ENCODE measurements around the gene MRPL49. TPM values are rescaled to one million over a fixed set of nuclear protein-coding genes. Genes with fewer than 3 reads are reported as not detected.

The MRPL49 gene
- total and polyA plus RNA-seq, 2 of the 8 experiments (the other 6 are each of a cell fraction or from before 2014, with no cell fraction given) = 54.0 to 84.8 TPM

- TF ChIP-seq, protein P1, sequence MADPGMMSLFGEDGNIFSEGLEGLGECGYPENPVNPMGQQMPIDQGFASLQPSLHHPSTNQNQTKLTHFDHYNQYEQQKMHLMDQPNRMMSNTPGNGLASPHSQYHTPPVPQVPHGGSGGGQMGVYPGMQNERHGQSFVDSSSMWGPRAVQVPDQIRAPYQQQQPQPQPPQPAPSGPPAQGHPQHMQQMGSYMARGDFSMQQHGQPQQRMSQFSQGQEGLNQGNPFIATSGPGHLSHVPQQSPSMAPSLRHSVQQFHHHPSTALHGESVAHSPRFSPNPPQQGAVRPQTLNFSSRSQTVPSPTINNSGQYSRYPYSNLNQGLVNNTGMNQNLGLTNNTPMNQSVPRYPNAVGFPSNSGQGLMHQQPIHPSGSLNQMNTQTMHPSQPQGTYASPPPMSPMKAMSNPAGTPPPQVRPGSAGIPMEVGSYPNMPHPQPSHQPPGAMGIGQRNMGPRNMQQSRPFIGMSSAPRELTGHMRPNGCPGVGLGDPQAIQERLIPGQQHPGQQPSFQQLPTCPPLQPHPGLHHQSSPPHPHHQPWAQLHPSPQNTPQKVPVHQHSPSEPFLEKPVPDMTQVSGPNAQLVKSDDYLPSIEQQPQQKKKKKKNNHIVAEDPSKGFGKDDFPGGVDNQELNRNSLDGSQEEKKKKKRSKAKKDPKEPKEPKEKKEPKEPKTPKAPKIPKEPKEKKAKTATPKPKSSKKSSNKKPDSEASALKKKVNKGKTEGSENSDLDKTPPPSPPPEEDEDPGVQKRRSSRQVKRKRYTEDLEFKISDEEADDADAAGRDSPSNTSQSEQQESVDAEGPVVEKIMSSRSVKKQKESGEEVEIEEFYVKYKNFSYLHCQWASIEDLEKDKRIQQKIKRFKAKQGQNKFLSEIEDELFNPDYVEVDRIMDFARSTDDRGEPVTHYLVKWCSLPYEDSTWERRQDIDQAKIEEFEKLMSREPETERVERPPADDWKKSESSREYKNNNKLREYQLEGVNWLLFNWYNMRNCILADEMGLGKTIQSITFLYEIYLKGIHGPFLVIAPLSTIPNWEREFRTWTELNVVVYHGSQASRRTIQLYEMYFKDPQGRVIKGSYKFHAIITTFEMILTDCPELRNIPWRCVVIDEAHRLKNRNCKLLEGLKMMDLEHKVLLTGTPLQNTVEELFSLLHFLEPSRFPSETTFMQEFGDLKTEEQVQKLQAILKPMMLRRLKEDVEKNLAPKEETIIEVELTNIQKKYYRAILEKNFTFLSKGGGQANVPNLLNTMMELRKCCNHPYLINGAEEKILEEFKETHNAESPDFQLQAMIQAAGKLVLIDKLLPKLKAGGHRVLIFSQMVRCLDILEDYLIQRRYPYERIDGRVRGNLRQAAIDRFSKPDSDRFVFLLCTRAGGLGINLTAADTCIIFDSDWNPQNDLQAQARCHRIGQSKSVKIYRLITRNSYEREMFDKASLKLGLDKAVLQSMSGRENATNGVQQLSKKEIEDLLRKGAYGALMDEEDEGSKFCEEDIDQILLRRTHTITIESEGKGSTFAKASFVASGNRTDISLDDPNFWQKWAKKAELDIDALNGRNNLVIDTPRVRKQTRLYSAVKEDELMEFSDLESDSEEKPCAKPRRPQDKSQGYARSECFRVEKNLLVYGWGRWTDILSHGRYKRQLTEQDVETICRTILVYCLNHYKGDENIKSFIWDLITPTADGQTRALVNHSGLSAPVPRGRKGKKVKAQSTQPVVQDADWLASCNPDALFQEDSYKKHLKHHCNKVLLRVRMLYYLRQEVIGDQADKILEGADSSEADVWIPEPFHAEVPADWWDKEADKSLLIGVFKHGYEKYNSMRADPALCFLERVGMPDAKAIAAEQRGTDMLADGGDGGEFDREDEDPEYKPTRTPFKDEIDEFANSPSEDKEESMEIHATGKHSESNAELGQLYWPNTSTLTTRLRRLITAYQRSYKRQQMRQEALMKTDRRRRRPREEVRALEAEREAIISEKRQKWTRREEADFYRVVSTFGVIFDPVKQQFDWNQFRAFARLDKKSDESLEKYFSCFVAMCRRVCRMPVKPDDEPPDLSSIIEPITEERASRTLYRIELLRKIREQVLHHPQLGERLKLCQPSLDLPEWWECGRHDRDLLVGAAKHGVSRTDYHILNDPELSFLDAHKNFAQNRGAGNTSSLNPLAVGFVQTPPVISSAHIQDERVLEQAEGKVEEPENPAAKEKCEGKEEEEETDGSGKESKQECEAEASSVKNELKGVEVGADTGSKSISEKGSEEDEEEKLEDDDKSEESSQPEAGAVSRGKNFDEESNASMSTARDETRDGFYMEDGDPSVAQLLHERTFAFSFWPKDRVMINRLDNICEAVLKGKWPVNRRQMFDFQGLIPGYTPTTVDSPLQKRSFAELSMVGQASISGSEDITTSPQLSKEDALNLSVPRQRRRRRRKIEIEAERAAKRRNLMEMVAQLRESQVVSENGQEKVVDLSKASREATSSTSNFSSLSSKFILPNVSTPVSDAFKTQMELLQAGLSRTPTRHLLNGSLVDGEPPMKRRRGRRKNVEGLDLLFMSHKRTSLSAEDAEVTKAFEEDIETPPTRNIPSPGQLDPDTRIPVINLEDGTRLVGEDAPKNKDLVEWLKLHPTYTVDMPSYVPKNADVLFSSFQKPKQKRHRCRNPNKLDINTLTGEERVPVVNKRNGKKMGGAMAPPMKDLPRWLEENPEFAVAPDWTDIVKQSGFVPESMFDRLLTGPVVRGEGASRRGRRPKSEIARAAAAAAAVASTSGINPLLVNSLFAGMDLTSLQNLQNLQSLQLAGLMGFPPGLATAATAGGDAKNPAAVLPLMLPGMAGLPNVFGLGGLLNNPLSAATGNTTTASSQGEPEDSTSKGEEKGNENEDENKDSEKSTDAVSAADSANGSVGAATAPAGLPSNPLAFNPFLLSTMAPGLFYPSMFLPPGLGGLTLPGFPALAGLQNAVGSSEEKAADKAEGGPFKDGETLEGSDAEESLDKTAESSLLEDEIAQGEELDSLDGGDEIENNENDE (IDR thresholded peaks at IDR 0.05; ENCODE audit: insufficient replicate concordance, low read length) = no peak
- TF ChIP-seq GABPA (IDR thresholded peaks at IDR 0.05; ENCODE audit: borderline replicate concordance, insufficient read depth, low read length) (no peak), BRCA1 (IDR thresholded peaks at IDR 0.05; ENCODE audit: low read depth, low read length) (no peak), SP4 (IDR thresholded peaks at IDR 0.05; ENCODE audit: low read length) (no peak), ZNF274 (IDR thresholded peaks at IDR 0.05; ENCODE audit: borderline replicate concordance, extremely low read depth, low read length) (no peak), SIRT6 (IDR thresholded peaks at IDR 0.05; ENCODE audit: low read length) (no peak), CBX5 (IDR thresholded peaks at IDR 0.05; ENCODE audit: low read depth, low read length) (no peak), RBBP5 (IDR thresholded peaks at IDR 0.05; ENCODE audit: borderline replicate concordance, low read depth, low read length) (no peak), MAFK (IDR thresholded peaks at IDR 0.05; ENCODE audit: low read depth, low read length) (no peak), TAF7 (optimal IDR thresholded peaks at IDR 0.05; ENCODE audit: borderline replicate concordance, low read depth, low read length) (no peak)
Measured at GRCh38 chr11:65109231-65110198, 12.6 kb upstream of the MRPL49 start (continued).

Data from H1 (cell line).